Activated B cell treated with CpG ODN at 0.5 μM for 24 hours (primary cell): Measurements from ENCODE around the gene MUSTN1. TPM values are rescaled to one million over a fixed set of nuclear protein-coding genes. Genes with fewer than 3 reads are reported as not detected.

Experiments used
- ATAC-seq: fragments of 200-7000 bp; cut with Tn5 transposase; one replicate; pipeline ENCODE4 v1.10.0; 2021; ENCODE audit warnings: low read depth, mild to moderate bottlenecking, moderate library complexity
- CTCF ChIA-PET: fragments of 350-600 bp; sonication (Branson Sonifier 250); formaldehyde crosslinking; loops from one replicate; lab custom pipeline; 2021; ENCODE audit warnings: antibody characterized with exemption; lab: Charles Lee
- POLR2A ChIA-PET: fragments of 350-600 bp; sonication (Branson Sonifier 250); formaldehyde crosslinking; loops from one replicate; lab custom pipeline; 2021; ENCODE audit warnings: antibody characterized with exemption; lab: Charles Lee
- DNase-seq: peaks from one replicate; pipeline ENCODE4 v3.0.0; 2022
- H3K27ac Mint-ChIP-seq: one replicate; pipeline ENCODE4 v1.8.0; 2020; ENCODE audit warnings: mixed read lengths
- H3K27me3 Mint-ChIP-seq: one replicate; pipeline ENCODE4 v1.8.0; 2021; ENCODE audit warnings: mixed read lengths
- H3K36me3 Mint-ChIP-seq: one replicate; pipeline ENCODE4 v1.8.0; 2021; ENCODE audit warnings: low read depth, mixed read lengths
- H3K4me1 Mint-ChIP-seq: one replicate; pipeline ENCODE4 v1.8.0; 2021; ENCODE audit warnings: mixed read lengths
- H3K4me3 Mint-ChIP-seq: one replicate; pipeline ENCODE4 v1.8.0; 2020; ENCODE audit warnings: mild to moderate bottlenecking, mixed read lengths
- H3K9me3 Mint-ChIP-seq: one replicate; pipeline ENCODE4 v1.8.0; 2020; ENCODE audit warnings: mixed read lengths
- CTCF ChIP-seq: fragments of 200-600 bp; IDR thresholded peaks from one replicate; pipeline ENCODE4 v1.8.0; 2022; ENCODE audit warnings: antibody characterized with exemption, mild to moderate bottlenecking
- intact Hi-C: fragments of 100-400 bp; cut with micrococcal nuclease; formaldehyde crosslinking; loops from one replicate; pipeline ENCODE4 v1.15.1; 2024
- total RNA-seq: library from RNA; stranded (reverse); gene quantifications from 2 replicates; pipeline ENCODE4 v1.2.3, GENCODE V29; 2022

Gene MUSTN1
- total RNA-seq, result 0.83 and 1.6 TPM in 2 replicates

GRCh38 chr3:52834871-52835501 is at the start of gene MUSTN1:
Gene MUSTN1 (minus strand): TSS chr3:52835019. CDS start chr3:52834948, 71 bp downstream.
- DNase-seq, result no peak
- Mint-ChIP-seq H3K4me1 (no peaks in the 10 kb centered on the region), H3K9me3 (no peaks in the 10 kb centered on the region), H3K27ac (no peak within 1 kb of the TSS), H3K4me3 (no peak within 1 kb of the TSS), H3K27me3 (no peaks in the 10 kb centered on the region), H3K36me3 (peaks cover 23% of the 10 kb centered on the region)
- intact Hi-C loops, result no loop called here
- CTCF ChIA-PET, result no interaction called here
- ATAC-seq, result no peak
- TF ChIP-seq CTCF, result no peak
- POLR2A ChIA-PET, result no interaction called here

GRCh38 chr3:52882377-52882776 is 47.6 kb upstream of the MUSTN1 start:
- CTCF ChIA-PET, result no interaction called here
- no peak overlapping the region for H3K27ac Mint-ChIP-seq

GRCh38 chr3:52881871-52882270 is 47.1 kb upstream of the MUSTN1 start:
- POLR2A ChIA-PET, result no interaction called here
- Mint-ChIP-seq H3K36me3 (peaks cover 20% of the 10 kb centered on the region), H3K27ac (no peak overlapping the region), H3K4me3 (no peak overlapping the region), H3K27me3 (no peaks in the 10 kb centered on the region), H3K9me3 (no peaks in the 10 kb centered on the region), H3K4me1 (no peaks in the 10 kb centered on the region)
- ATAC-seq (no peak), DNase-seq (no peak)
- CTCF ChIA-PET, result no interaction called here
- no peak for TF ChIP-seq CTCF
- intact Hi-C loops, result no loop called here

More at GRCh38 chr3:52882377-52882776, 47.6 kb upstream of the MUSTN1 start:
- intact Hi-C loops, result no loop called here
- Mint-ChIP-seq H3K9me3 (no peaks in the 10 kb centered on the region), H3K4me3 (no peak overlapping the region), H3K27me3 (no peaks in the 10 kb centered on the region), H3K36me3 (peaks cover 20% of the 10 kb centered on the region), H3K4me1 (no peaks in the 10 kb centered on the region)
- TF ChIP-seq CTCF, result no peak
- DNase-seq (no peak), ATAC-seq (no peak)
- POLR2A ChIA-PET, result no interaction called here

- intact Hi-C loops, result no loop called here
- no peak for TF ChIP-seq CTCF
- Mint-ChIP-seq H3K9me3 (no peaks in the 10 kb centered on the region), H3K4me3 (no peak overlapping the region), H3K36me3 (peaks cover 14% of the 10 kb centered on the region), H3K4me1 (no peaks in the 10 kb centered on the region), H3K27ac (no peak overlapping the region), H3K27me3 (no peaks in the 10 kb centered on the region)
- no peak for ATAC-seq
- CTCF ChIA-PET, result interaction anchor here (0.5 kb wide), 1 partner anchor 8 kb away, joined by 3 read pairs; no protein-coding TSS in a partner anchor
- POLR2A ChIA-PET, result no interaction called here
- DNase-seq, result no peak
Measured at GRCh38 chr3:52880474-52880873, 45.7 kb upstream of the MUSTN1 start.

GRCh38 chr3:52880047-52880446 is 45.2 kb upstream of the MUSTN1 start:
- ATAC-seq (no peak), DNase-seq (no peak)
- intact Hi-C loops, result no loop called here
- Mint-ChIP-seq H3K9me3 (no peaks in the 10 kb centered on the region), H3K27me3 (no peaks in the 10 kb centered on the region), H3K4me1 (peaks cover 4% of the 10 kb centered on the region), H3K4me3 (no peak overlapping the region), H3K27ac (no peak overlapping the region), H3K36me3 (peaks cover 9% of the 10 kb centered on the region)
- CTCF ChIA-PET, result no interaction called here
- POLR2A ChIA-PET, result no interaction called here
- no peak for TF ChIP-seq CTCF
